HG02981 (cell line): ENCODE measurements around the gene TFCP2L1.
A peak's percentile ranks its signal among the peaks of the same experiment; 100 is the strongest.
"Not testable (repeated sequence)": the region's sequence is repeated elsewhere in the genome, so short reads cannot be mapped to it uniquely, and the experiment has no call there.

Source experiments
- ATAC-seq: cut with Tn5 transposase; IDR thresholded peaks from one replicate; pipeline ENCODE4 v1.9.1; 2021; ENCODE audit warnings: mild to moderate bottlenecking, moderate library complexity; ENCODE audit not compliant: unreplicated experiment

Gene TFCP2L1

GRCh38 chr2:121284463-121285449 is at the start of gene TFCP2L1:
Gene TFCP2L1, minus strand, starts transcription at chr2:121285202. Its CDS starts 93 bp downstream, at chr2:121285109.
- ATAC-seq, result no peak

GRCh38 chr2:121333834-121334558 is 49.0 kb upstream of the TFCP2L1 start:
- ATAC-seq, result peak; percentile 81

GRCh38 chr2:121333231-121333630 is 48.2 kb upstream of the TFCP2L1 start:
- ATAC-seq, result no peak

GRCh38 chr2:121331324-121331723 is 46.3 kb upstream of the TFCP2L1 start:
- ATAC-seq, result not testable (repeated sequence)

- no peak for ATAC-seq
Observed at GRCh38 chr2:121330921-121331320, 45.9 kb upstream of the TFCP2L1 start.

GRCh38 chr2:121329786-121330185 is 44.8 kb upstream of the TFCP2L1 start:
- ATAC-seq, result no peak

GRCh38 chr2:121326628-121327027 is 41.6 kb upstream of the TFCP2L1 start:
- no peak for ATAC-seq

- ATAC-seq, result no peak
Observed at GRCh38 chr2:121324601-121325000, 39.6 kb upstream of the TFCP2L1 start.

- ATAC-seq, result no peak
Observed at GRCh38 chr2:121321476-121321875, 36.5 kb upstream of the TFCP2L1 start.

- no peak for ATAC-seq
Observed at GRCh38 chr2:121319941-121320340, 34.9 kb upstream of the TFCP2L1 start.

GRCh38 chr2:121316986-121317385 is 32.0 kb upstream of the TFCP2L1 start:
- ATAC-seq, result no peak

GRCh38 chr2:121313701-121314100 is 28.7 kb upstream of the TFCP2L1 start:
- ATAC-seq, result not testable (repeated sequence)

- peak; percentile 97 for ATAC-seq
Observed at GRCh38 chr2:121309801-121310200, 24.8 kb upstream of the TFCP2L1 start.

- ATAC-seq, result no peak
Observed at GRCh38 chr2:121309323-121309722, 24.3 kb upstream of the TFCP2L1 start.

- no peak for ATAC-seq
Observed at GRCh38 chr2:121307048-121307447, 22.0 kb upstream of the TFCP2L1 start.

- ATAC-seq, result no peak
Observed at GRCh38 chr2:121304941-121305340, 19.9 kb upstream of the TFCP2L1 start.

- no peak for ATAC-seq
Observed at GRCh38 chr2:121303531-121304263, 18.7 kb upstream of the TFCP2L1 start.

GRCh38 chr2:121301190-121301589 is 16.2 kb upstream of the TFCP2L1 start:
- ATAC-seq, result not testable (repeated sequence)

- ATAC-seq, result no peak
Observed at GRCh38 chr2:121298476-121298875, 13.5 kb upstream of the TFCP2L1 start.

- not testable (repeated sequence) for ATAC-seq
Observed at GRCh38 chr2:121297866-121298265, 12.9 kb upstream of the TFCP2L1 start.

- no peak for ATAC-seq
Observed at GRCh38 chr2:121297217-121297830, 12.3 kb upstream of the TFCP2L1 start.
